A549 (cell line): Measurements from ENCODE around the gene TPBGL.

Experiments
- CTCF ChIP-seq: fragments of >200 bp; sonication (Bioruptor Twin); formaldehyde crosslinking; IDR thresholded peaks from 3 replicates; pipeline ENCODE4 v1.5.1; 2016
- FOSL2 ChIP-seq, 2 experiments: fragments of 450-650 bp in 1 of 2; fragments of >200 bp in 1 of 2; sonication (Bioruptor Twin) in 1 of 2; formaldehyde crosslinking; IDR thresholded peaks; 2 replicates each; pipeline versions ENCODE4 v1.5.0 to v1.6.1; 2016 to 2020; ENCODE audit warnings: mild to moderate bottlenecking in 1 of 2, moderate library complexity in 1 of 2
- HDAC2 ChIP-seq: fragments of 200-600 bp; sonication (generic); IDR thresholded peaks from 2 replicates; pipeline ENCODE4 v1.6.1; 2016
- KDM1A ChIP-seq: fragments of 200-600 bp; sonication (generic); IDR thresholded peaks from 2 replicates; pipeline ENCODE4 v1.6.1; 2016; ENCODE audit warnings: low read depth, mild to moderate bottlenecking
- MAFK ChIP-seq: fragments of 450-650 bp; IDR thresholded peaks from 2 replicates; pipeline ENCODE4 v1.6.1; 2014; ENCODE audit not compliant: partially characterized antibody
- NFE2L2 ChIP-seq: fragments of 150-350 bp; conservative IDR thresholded peaks from 2 replicates; pipeline ENCODE4 v1.6.1; 2014; ENCODE audit warnings: low read length
- POLR2A ChIP-seq: IDR thresholded peaks from 2 replicates; pipeline ENCODE4 v1.6.1; 2012; ENCODE audit warnings: mild to moderate bottlenecking, low read length
- RCOR1 ChIP-seq: fragments of 150-350 bp; IDR thresholded peaks from 2 replicates; pipeline ENCODE4 v1.6.1; 2014; ENCODE audit warnings: antibody characterized with exemption, low read length, low read depth
- RFX5 ChIP-seq: fragments of 450-650 bp; IDR thresholded peaks from 2 replicates; pipeline ENCODE4 v1.7.1; 2014; ENCODE audit warnings: antibody characterized with exemption, mild to moderate bottlenecking, moderate library complexity
- RNF2 ChIP-seq: fragments of 200-600 bp; sonication (generic); IDR thresholded peaks from 2 replicates; pipeline ENCODE4 v1.6.1; 2016; ENCODE audit warnings: low read depth, mild to moderate bottlenecking, antibody characterized with exemption, moderate library complexity, borderline replicate concordance
- SMC3 ChIP-seq: fragments of >200 bp; sonication (Bioruptor Twin); formaldehyde crosslinking; IDR thresholded peaks from 3 replicates; pipeline ENCODE4 v1.6.1; 2018; ENCODE audit warnings: inconsistent platforms
- TP53 ChIP-seq: fragments of 250-450 bp; sonication (Bioruptor Pico); IDR thresholded peaks from 2 replicates; pipeline ENCODE4 v1.5.0; 2021; ENCODE audit warnings: mild to moderate bottlenecking, moderate library complexity

DNA sequence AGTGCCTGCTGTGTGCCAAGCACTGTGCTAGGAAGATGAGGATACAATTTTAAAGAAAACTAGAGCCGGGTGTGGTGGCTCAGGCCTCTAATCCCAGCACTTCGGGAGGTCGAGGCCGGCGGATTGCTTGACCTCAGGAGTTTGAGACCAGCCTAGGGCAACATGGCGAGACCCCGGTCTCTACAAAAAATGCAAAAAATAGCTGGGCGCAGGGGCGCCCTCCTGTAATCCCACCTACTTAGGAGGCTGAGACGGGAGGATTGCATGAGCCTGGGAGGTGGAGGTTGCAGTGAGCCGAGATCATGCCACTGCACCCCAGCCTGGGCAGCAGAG is 8.3 kb downstream of the TPBGL start:
- TF ChIP-seq POLR2A (no peak), NFE2L2 (no peak), RCOR1 (no peak), CTCF (no peak; the same call in 1 of the 3 replicates), KDM1A (no peak), HDAC2 (no peak), MAFK (no peak), RFX5 (no peak), FOSL2 (IDR thresholded peaks at IDR 0.05) (no peak), FOSL2 (CRISPR knock-in tag; IDR thresholded peaks at IDR 0.05) (no peak), TP53 (no peak), RNF2 (no peak), SMC3 (no peak)
